K562 (cell line): Measurements from ENCODE around the gene TTC13.

Experiments
- BHLHE40 ChIP-seq: IDR thresholded peaks from 2 replicates; pipeline ENCODE4 v1.6.1; 2011; ENCODE audit warnings: low read length, improper control_type of control experiment
- CBX3 ChIP-seq, 2 experiments: IDR thresholded peaks; 1 replicate in 1 of 2; 2 replicates in 1 of 2; pipeline ENCODE4 v1.6.1; 2012; ENCODE audit warnings: inconsistent platforms in 2 of 2, low read length in 2 of 2, borderline replicate concordance in 1 of 2, control low read depth in 1 of 2
- CTCF ChIP-seq, 3 experiments: IDR thresholded peaks in 2 of 3; conservative IDR thresholded peaks in 1 of 3; 2 replicates each; pipeline ENCODE4 v1.5.1; 2011 to 2012; ENCODE audit warnings: low read length in 3 of 3, mild to moderate bottlenecking in 3 of 3, control low read depth in 2 of 3, improper control_type of control experiment in 1 of 3, inconsistent platforms in 1 of 3, low read depth in 1 of 3, mixed read lengths in 1 of 3, moderate library complexity in 1 of 3; ENCODE audit not compliant: insufficient read depth in 2 of 3
- FOSL1 ChIP-seq: fragments of 200-800 bp; sonication (Bioruptor generic); conservative IDR thresholded peaks from 2 replicates; pipeline ENCODE4 v1.6.1; 2016; ENCODE audit warnings: missing genetic modification characterization, missing compliant biosample characterization
- GTF2B ChIP-seq: IDR thresholded peaks from 2 replicates; pipeline ENCODE4 v1.6.1; 2011; ENCODE audit not compliant: insufficient read length; ENCODE audit errors: extremely low read depth
- POLR2A ChIP-seq: fragments of 450-650 bp; conservative IDR thresholded peaks from 2 replicates; pipeline ENCODE4 v1.6.1; 2016
- SIN3A ChIP-seq, 2 experiments: fragments of 150-350 bp in 1 of 2; IDR thresholded peaks; 2 replicates each; pipeline ENCODE4 v1.6.1; 2011 to 2016; ENCODE audit warnings: borderline replicate concordance in 2 of 2, low read depth in 2 of 2, low read length in 2 of 2, mild to moderate bottlenecking in 2 of 2, moderate library complexity in 2 of 2; ENCODE audit not compliant: control insufficient read depth in 1 of 2
- SMC3 ChIP-seq: conservative IDR thresholded peaks from 2 replicates; pipeline ENCODE4 v1.6.1; 2011; ENCODE audit warnings: low read depth, low read length, improper control_type of control experiment; ENCODE audit not compliant: insufficient read depth
- SNAPC5 ChIP-seq: fragments of 250-450 bp; sonication (Bioruptor Pico); IDR thresholded peaks from 2 replicates; pipeline ENCODE4 v1.8.0; 2021; ENCODE audit warnings: moderate library complexity, mild to moderate bottlenecking, inconsistent platforms
- ZFP36 ChIP-seq: fragments of 150-350 bp; IDR thresholded peaks from 2 replicates; pipeline ENCODE4 v1.6.1; 2018; ENCODE audit warnings: low read length, low read depth; ENCODE audit not compliant: partially characterized antibody
- ZNF589 ChIP-seq: fragments of 200-800 bp; sonication (Bioruptor generic); IDR thresholded peaks from 2 replicates; pipeline ENCODE4 v1.6.1; 2016; ENCODE audit warnings: low read depth, missing genetic modification characterization, missing compliant biosample characterization
- TF ChIP-seq, protein P1 (sequence below): fragments of 450-650 bp; formaldehyde crosslinking; conservative IDR thresholded peaks from 2 replicates; pipeline ENCODE4 v1.4.0; 2022; ENCODE audit warnings: mild to moderate bottlenecking, missing genetic modification characterization

- TF ChIP-seq BHLHE40, result no peak
- no peak for TF ChIP-seq SIN3A (IDR thresholded peaks at IDR 0.05; ENCODE audit: borderline replicate concordance in 2 of 2, control insufficient read depth in 1 of 2, low read depth in 2 of 2, low read length in 2 of 2)
- no peak for TF ChIP-seq ZNF589 (CRISPR knock-in tag)
- TF ChIP-seq CTCF (IDR thresholded peaks at IDR 0.05 in 2 of 3, conservative IDR thresholded peaks at IDR 0.05 in 1 of 3; ENCODE audit: insufficient read depth in 2 of 3, low read depth in 1 of 3, low read length in 3 of 3), result no peak
- no peak for TF ChIP-seq SNAPC5 (CRISPR knock-in tag)
- TF ChIP-seq GTF2B, result no peak
- no peak for TF ChIP-seq POLR2A
- no peak for TF ChIP-seq FOSL1
- no peak for TF ChIP-seq ZFP36
- TF ChIP-seq, protein P1, sequence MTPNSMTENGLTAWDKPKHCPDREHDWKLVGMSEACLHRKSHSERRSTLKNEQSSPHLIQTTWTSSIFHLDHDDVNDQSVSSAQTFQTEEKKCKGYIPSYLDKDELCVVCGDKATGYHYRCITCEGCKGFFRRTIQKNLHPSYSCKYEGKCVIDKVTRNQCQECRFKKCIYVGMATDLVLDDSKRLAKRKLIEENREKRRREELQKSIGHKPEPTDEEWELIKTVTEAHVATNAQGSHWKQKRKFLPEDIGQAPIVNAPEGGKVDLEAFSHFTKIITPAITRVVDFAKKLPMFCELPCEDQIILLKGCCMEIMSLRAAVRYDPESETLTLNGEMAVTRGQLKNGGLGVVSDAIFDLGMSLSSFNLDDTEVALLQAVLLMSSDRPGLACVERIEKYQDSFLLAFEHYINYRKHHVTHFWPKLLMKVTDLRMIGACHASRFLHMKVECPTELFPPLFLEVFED (CRISPR knock-in tag), result no peak
- TF ChIP-seq CBX3 (IDR thresholded peaks at IDR 0.05; ENCODE audit: borderline replicate concordance in 1 of 2, low read length in 2 of 2), result no peak
- TF ChIP-seq SMC3, result no peak
Observed at GRCh38 chr1:230987448-230987847, 8.8 kb upstream of the TTC13 start.
